ENCODE measurements around the gene GLB1L. TPM values are rescaled to one million over a fixed set of nuclear protein-coding genes. Genes with fewer than 3 reads are reported as not detected.

GLB1L gene
- total and polyA plus RNA-seq, 4 experiments from 2014 or later, result 0.26 to 2.5 (median 1.1) TPM

GRCh38 chr2:219270055-219270372, 24.8 kb upstream of the GLB1L start:
- no peaks in the 10 kb centered on the region for H3K4me1 ChIP-seq (ENCODE audit: insufficient read depth, low read length)
- ChIA-PET POLR2A (ENCODE audit: partially characterized antibody) (interaction anchor here (2.2 kb wide), 1 partner anchor 16 kb away, joined by 8 read pairs; the partner anchor contains the start of gene TUBA4A), CTCF (ENCODE audit: partially characterized antibody) (interaction anchor here (1.0 to 1.3 kb wide), 4 partner anchors 9 to 115 kb away, joined by 3 to 4 read pairs (median 3); no protein-coding TSS in a partner anchor)
- H3K9me3 ChIP-seq (ENCODE audit: control insufficient read depth in 1 of 2, low read length in 2 of 2), result no peaks in the 10 kb centered on the region
- Mint-ChIP-seq H3K27me3 (peaks cover 0 to 3% of the 10 kb centered on the region in 2 donors), H3K36me3 (no peaks in the 10 kb centered on the region), H3K9me3 (no peaks in the 10 kb centered on the region), H3K27ac (no peak overlapping the region), H3K4me1 (no peaks in the 10 kb centered on the region), H3K4me3 (no peak overlapping the region)
- no peak for DNase-seq
- intact Hi-C loops (cut with micrococcal nuclease), result loop anchor here (10.0 kb wide), 1 partner anchor 375 kb away; no protein-coding TSS in a partner anchor
- H3K4me3 ChIP-seq (ENCODE audit: low read length in 2 of 2), result no peak overlapping the region
- no peaks in the 10 kb centered on the region for H3K27me3 ChIP-seq (ENCODE audit: insufficient read depth, low read length)
- H3K27ac ChIP-seq (ENCODE audit: low read depth, low read length), result no peak overlapping the region
- no peaks in the 10 kb centered on the region for H3K36me3 ChIP-seq (ENCODE audit: insufficient read depth, low read length)

GRCh38 chr2:219269362-219270054, 24.3 kb upstream of the GLB1L start:
- Histone ChIP-seq H3K4me1 (ENCODE audit: insufficient read depth, low read length) (no peaks in the 10 kb centered on the region), H3K27ac (ENCODE audit: low read depth, low read length) (no peak overlapping the region), H3K36me3 (ENCODE audit: insufficient read depth, low read length) (no peaks in the 10 kb centered on the region), H3K27me3 (ENCODE audit: insufficient read depth, low read length) (no peaks in the 10 kb centered on the region), H3K4me3 (ENCODE audit: low read length in 2 of 2) (no peak overlapping the region), H3K9me3 (ENCODE audit: control insufficient read depth in 1 of 2, low read length in 2 of 2) (no peaks in the 10 kb centered on the region)
- no peaks in the 10 kb centered on the region for H3K9me3 Mint-ChIP-seq
- POLR2A ChIA-PET (ENCODE audit: partially characterized antibody), result interaction anchor here (2.2 kb wide), 1 partner anchor 15 kb away, joined by 8 read pairs; the partner anchor contains the start of gene TUBA4A
- no peaks in the 10 kb centered on the region for H3K4me1 Mint-ChIP-seq
- no peak overlapping the region for H3K4me3 Mint-ChIP-seq
- H3K36me3 Mint-ChIP-seq, result no peaks in the 10 kb centered on the region
- intact Hi-C loops (cut with micrococcal nuclease), result loop anchor here (10.0 kb wide), 1 partner anchor 375 kb away; no protein-coding TSS in a partner anchor
- H3K27ac Mint-ChIP-seq, result no peak overlapping the region
- DNase-seq, result peak in 1 of 5 donors; percentile 9
- peaks cover 0 to 3% of the 10 kb centered on the region in 2 donors for H3K27me3 Mint-ChIP-seq
- CTCF ChIA-PET (ENCODE audit: partially characterized antibody), result interaction anchor here (0.9 to 1.3 kb wide), 5 partner anchors 8 to 115 kb away, joined by 3 to 4 read pairs (median 3); partner anchors contain the start of gene DNAJB2

DNA sequence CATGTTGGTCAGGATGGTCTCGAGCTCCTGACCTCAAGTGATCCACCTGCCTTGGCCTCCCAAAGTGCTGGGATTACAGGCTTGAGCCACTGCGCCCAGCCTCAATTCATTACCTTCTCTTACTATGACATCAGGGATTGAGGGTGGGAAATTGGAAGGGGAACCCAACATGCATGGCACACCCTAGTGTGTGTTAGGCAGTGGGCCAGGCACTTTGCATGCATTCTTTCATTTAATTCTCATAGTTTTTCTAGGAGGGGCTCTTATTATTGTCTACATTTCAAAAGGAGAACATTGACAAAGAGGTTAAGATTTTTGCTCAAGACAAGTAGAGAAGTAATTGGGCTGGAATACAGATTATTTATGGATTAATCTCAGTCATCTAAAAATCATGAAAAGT, 23.1 kb upstream of the GLB1L start:
- H3K27ac Mint-ChIP-seq, result no peak overlapping the region
- H3K9me3 ChIP-seq (ENCODE audit: control insufficient read depth in 1 of 2, low read length in 2 of 2), result no peaks in the 10 kb centered on the region
- H3K27ac ChIP-seq (ENCODE audit: low read depth, low read length), result no peak overlapping the region
- peak overlapping the region in 1 of 8 donors; percentile 43 for H3K4me3 Mint-ChIP-seq
- intact Hi-C loops (cut with micrococcal nuclease), result no loop called here
- H3K9me3 Mint-ChIP-seq, result no peaks in the 10 kb centered on the region
- ChIA-PET CTCF (ENCODE audit: partially characterized antibody) (no interaction called here), POLR2A (ENCODE audit: partially characterized antibody) (interaction anchor here (1.2 kb wide), 1 partner anchor 11 kb away, joined by 3 read pairs; the partner anchor contains the start of gene DNAJB2)
- H3K27me3 Mint-ChIP-seq, result peaks cover 0 to 1% of the 10 kb centered on the region in 2 donors
- peak in 1 of 5 donors; percentile 3 for DNase-seq
- no peaks in the 10 kb centered on the region for H3K4me1 ChIP-seq (ENCODE audit: insufficient read depth, low read length)
- no peaks in the 10 kb centered on the region for H3K4me1 Mint-ChIP-seq
- no peaks in the 10 kb centered on the region for H3K36me3 ChIP-seq (ENCODE audit: insufficient read depth, low read length)
- no peaks in the 10 kb centered on the region for H3K36me3 Mint-ChIP-seq
- no peak overlapping the region for H3K4me3 ChIP-seq (ENCODE audit: low read length in 2 of 2)
- H3K27me3 ChIP-seq (ENCODE audit: insufficient read depth, low read length), result no peaks in the 10 kb centered on the region

GRCh38 chr2:219266886-219267285, 21.6 kb upstream of the GLB1L start:
- H3K27ac Mint-ChIP-seq, result peak overlapping the region in 1 of 7 donors; percentile 17
- intact Hi-C loops (cut with micrococcal nuclease), result no loop called here
- Histone ChIP-seq H3K9me3 (ENCODE audit: control insufficient read depth in 1 of 2, low read length in 2 of 2) (no peaks in the 10 kb centered on the region), H3K4me1 (ENCODE audit: insufficient read depth, low read length) (no peaks in the 10 kb centered on the region), H3K4me3 (ENCODE audit: low read length in 2 of 2) (no peak overlapping the region), H3K27ac (ENCODE audit: low read depth, low read length) (no peak overlapping the region), H3K36me3 (ENCODE audit: insufficient read depth, low read length) (no peaks in the 10 kb centered on the region), H3K27me3 (ENCODE audit: insufficient read depth, low read length) (no peaks in the 10 kb centered on the region)
- ChIA-PET POLR2A (ENCODE audit: partially characterized antibody) (interaction anchor here (1.2 kb wide), 1 partner anchor 13 kb away, joined by 3 read pairs; the partner anchor contains the start of gene DNAJB2), CTCF (ENCODE audit: partially characterized antibody) (interaction anchor here (0.6 to 1.6 kb wide), 2 partner anchors 10 to 113 kb away, joined by 3 to 5 read pairs; no protein-coding TSS in a partner anchor)
- no peaks in the 10 kb centered on the region for H3K36me3 Mint-ChIP-seq
- no peaks in the 10 kb centered on the region for H3K9me3 Mint-ChIP-seq
- H3K4me1 Mint-ChIP-seq, result no peaks in the 10 kb centered on the region
- peaks cover 1 to 4% of the 10 kb centered on the region in 2 donors for H3K27me3 Mint-ChIP-seq
- H3K4me3 Mint-ChIP-seq, result no peak overlapping the region
- DNase-seq, result no peak

DNA sequence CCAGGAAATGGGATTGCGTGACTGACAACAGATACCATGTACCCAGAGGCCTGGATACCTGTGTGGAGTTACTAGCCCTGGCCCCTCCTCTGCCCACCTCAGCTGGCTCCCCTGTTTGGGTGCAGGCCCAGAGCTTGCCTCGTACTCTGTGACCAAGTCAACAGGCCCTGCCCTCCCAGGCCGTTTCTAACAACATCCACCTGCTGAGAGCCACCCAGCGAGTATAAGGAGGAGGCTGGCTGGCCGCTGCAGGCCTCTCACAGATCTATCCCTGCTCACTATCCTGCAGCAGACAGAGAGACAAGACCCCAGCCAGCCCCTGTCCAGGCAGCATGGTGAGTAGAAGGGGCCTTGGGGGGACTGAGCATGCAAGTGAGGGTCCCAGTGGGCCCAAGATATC, 21.0 kb upstream of the GLB1L start:
- no peak for DNase-seq
- intact Hi-C loops (cut with micrococcal nuclease), result no loop called here
- Histone ChIP-seq H3K4me1 (ENCODE audit: insufficient read depth, low read length) (no peaks in the 10 kb centered on the region), H3K4me3 (ENCODE audit: low read length in 2 of 2) (no peak overlapping the region), H3K36me3 (ENCODE audit: insufficient read depth, low read length) (no peaks in the 10 kb centered on the region), H3K27ac (ENCODE audit: low read depth, low read length) (no peak overlapping the region), H3K27me3 (ENCODE audit: insufficient read depth, low read length) (no peaks in the 10 kb centered on the region), H3K9me3 (ENCODE audit: control insufficient read depth in 1 of 2, low read length in 2 of 2) (no peaks in the 10 kb centered on the region)
- Mint-ChIP-seq H3K9me3 (no peaks in the 10 kb centered on the region), H3K4me3 (no peak overlapping the region), H3K27me3 (peaks cover 1 to 4% of the 10 kb centered on the region in 2 donors), H3K36me3 (no peaks in the 10 kb centered on the region), H3K27ac (peak overlapping the region in 1 of 7 donors; percentile 30), H3K4me1 (no peaks in the 10 kb centered on the region)
- CTCF ChIA-PET (ENCODE audit: partially characterized antibody), result interaction anchor here (1.6 to 5.6 kb wide), 2 partner anchors 10 to 11 kb away, joined by 5 to 42 read pairs; partner anchors contain the start of gene DNAJB2
- POLR2A ChIA-PET (ENCODE audit: partially characterized antibody), result interaction anchor here (1.4 kb wide), 1 partner anchor 12 kb away, joined by 7 read pairs; the partner anchor contains the start of gene TUBA4A

DNA sequence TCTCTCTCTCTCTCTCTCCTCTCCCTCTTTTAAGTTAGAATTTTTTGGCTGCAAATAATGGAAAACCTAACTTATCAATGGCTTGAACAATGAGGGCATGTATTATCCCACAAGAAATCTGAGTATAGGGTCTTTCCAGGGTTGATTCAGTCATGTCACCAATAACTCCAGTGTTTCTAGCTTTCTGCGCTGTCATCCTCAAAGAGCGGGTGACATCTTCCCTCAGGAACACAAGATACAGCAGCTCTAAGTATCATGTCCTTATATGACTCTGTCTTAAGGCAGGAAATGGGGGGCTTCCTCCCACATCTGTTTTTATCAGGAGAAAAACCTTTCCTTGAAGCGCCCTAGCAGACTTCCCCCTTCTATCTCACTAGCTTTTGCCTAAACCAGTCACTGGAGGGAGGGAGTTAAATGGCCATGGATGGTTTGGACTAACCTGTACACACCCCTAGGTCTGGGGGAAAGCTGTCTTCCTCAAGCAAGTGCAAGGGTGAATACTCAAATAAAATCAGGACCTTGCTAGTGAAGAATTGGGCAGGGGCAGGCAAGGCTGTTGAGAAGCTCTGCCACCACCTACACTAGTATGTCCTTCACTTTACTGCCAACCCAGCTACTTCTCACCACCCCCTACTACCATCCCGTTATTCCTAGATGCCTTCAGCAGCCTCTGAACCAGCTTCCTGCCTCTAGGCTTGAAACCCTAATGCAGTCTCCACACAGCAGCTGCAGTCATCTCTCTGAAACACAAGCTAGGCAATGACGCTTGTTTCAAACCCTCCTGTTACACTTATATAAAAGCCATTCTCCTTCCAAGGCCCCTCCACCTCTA, 16.0 kb upstream of the GLB1L start:
- Histone ChIP-seq H3K27me3 (ENCODE audit: insufficient read depth, low read length) (no peaks in the 10 kb centered on the region), H3K27ac (ENCODE audit: low read depth, low read length) (no peak overlapping the region), H3K4me1 (ENCODE audit: insufficient read depth, low read length) (no peaks in the 10 kb centered on the region), H3K36me3 (ENCODE audit: insufficient read depth, low read length) (no peaks in the 10 kb centered on the region), H3K4me3 (ENCODE audit: low read length in 2 of 2) (no peak overlapping the region), H3K9me3 (ENCODE audit: control insufficient read depth in 1 of 2, low read length in 2 of 2) (no peaks in the 10 kb centered on the region)
- peaks cover 0 to 2% (median 2%) of the 10 kb centered on the region in 4 donors for H3K4me1 Mint-ChIP-seq
- ChIA-PET CTCF (ENCODE audit: partially characterized antibody) (interaction anchor here (1.0 to 5.6 kb wide), 5 partner anchors 9 to 50 kb away, joined by 3 to 42 read pairs (median 4); partner anchors contain the start of gene DNAJB2), POLR2A (ENCODE audit: partially characterized antibody) (interaction anchor here (0.7 to 4.0 kb wide), 6 partner anchors 8 to 84 kb away, joined by 3 to 19 read pairs (median 5); partner anchors contain the start of genes ANKZF1, ATG9A, CNPPD1 and DNAJB2)
- no peaks in the 10 kb centered on the region for H3K36me3 Mint-ChIP-seq
- H3K27me3 Mint-ChIP-seq, result peaks cover 1 to 6% of the 10 kb centered on the region in 2 donors
- no peaks in the 10 kb centered on the region for H3K9me3 Mint-ChIP-seq
- no peak overlapping the region for H3K27ac Mint-ChIP-seq
- no peak overlapping the region for H3K4me3 Mint-ChIP-seq
- DNase-seq, result no peak
- intact Hi-C loops (cut with micrococcal nuclease), result no loop called here

Data from CD4-positive, alpha-beta memory T cell (primary cell).